Measurements from ENCODE around the gene SARDH. TPM values are rescaled to one million over a fixed set of nuclear protein-coding genes. Genes with fewer than 3 reads are reported as not detected.

Gene SARDH
- total and polyA plus RNA-seq, 12 donors = 0.81 to 9.6 (median 3.0) TPM

- Histone ChIP-seq H3K27me3 (no peaks in the 10 kb centered on the region), H3K36me3 (replicated peaks in 1 of 2) (peaks cover 0 to 74% of the 10 kb centered on the region in 2 donors), H3K4me1 (replicated peaks in 1 of 2) (no peaks in the 10 kb centered on the region), H3K4me3 (no peak overlapping the region), H3K9me3 (replicated peaks in 1 of 3) (no peaks in the 10 kb centered on the region), H3K27ac (no peak overlapping the region)
- WGBS, 4 donors = 92 to 98% (median 96%) methylated on average over 12 to 16 of the region's 16 CpGs
- peak in 1 of 7 donors; percentile 8 for DNase-seq
- TF ChIP-seq CTCF (IDR thresholded peaks at IDR 0.05) = no peak
- no peak for TF ChIP-seq POLR2A (IDR thresholded peaks at IDR 0.05)
- intact Hi-C loops (cut with DNase I) = no loop called here
Measured at GRCh38 chr9:133774799-133775198, 36.6 kb upstream of the SARDH start.

- Histone ChIP-seq H3K27me3 (no peaks in the 10 kb centered on the region), H3K4me1 (replicated peaks in 1 of 2) (no peaks in the 10 kb centered on the region), H3K9me3 (replicated peaks in 1 of 3) (no peaks in the 10 kb centered on the region), H3K27ac (no peak overlapping the region), H3K4me3 (no peak overlapping the region), H3K36me3 (replicated peaks in 1 of 2) (peaks cover 0 to 68% of the 10 kb centered on the region in 2 donors)
- WGBS, 4 donors = 85 to 98% (median 93%) methylated on average over 6 to 9 of the region's 9 CpGs
- TF ChIP-seq CTCF (IDR thresholded peaks at IDR 0.05) (no peak), POLR2A (IDR thresholded peaks at IDR 0.05) (no peak)
- intact Hi-C loops (cut with DNase I) = no loop called here
- peak in 2 of 7 donors; percentile 6 for DNase-seq
Measured at GRCh38 chr9:133773889-133774655, 35.9 kb upstream of the SARDH start.

- no peak overlapping the region for H3K27ac ChIP-seq
- H3K4me3 ChIP-seq = no peak overlapping the region
- DNase-seq = peak in 3 of 7 donors; percentile 4 to 28 (median 9)
- intact Hi-C loops (cut with DNase I) = no loop called here
- no peaks in the 10 kb centered on the region for H3K4me1 ChIP-seq (replicated peaks in 1 of 2)
- H3K9me3 ChIP-seq (replicated peaks in 1 of 3) = no peaks in the 10 kb centered on the region
- H3K36me3 ChIP-seq (replicated peaks in 1 of 2) = peaks cover 0 to 69% of the 10 kb centered on the region in 2 donors
- TF ChIP-seq CTCF (IDR thresholded peaks at IDR 0.05) (no peak), POLR2A (IDR thresholded peaks at IDR 0.05) (no peak)
- 93 to 98% (median 96%) methylated on average over 5 to 7 of the region's 7 CpGs for WGBS, 4 donors
- no peaks in the 10 kb centered on the region for H3K27me3 ChIP-seq
Measured at GRCh38 chr9:133772581-133772980, 34.4 kb upstream of the SARDH start.

GRCh38 chr9:133771486-133772482, 33.6 kb upstream of the SARDH start:
- TF ChIP-seq CTCF (IDR thresholded peaks at IDR 0.05) (no peak), POLR2A (IDR thresholded peaks at IDR 0.05) (no peak)
- H3K36me3 ChIP-seq (replicated peaks in 1 of 2) = peaks cover 0 to 66% of the 10 kb centered on the region in 2 donors

More at GRCh38 chr9:133771486-133772482, 33.6 kb upstream of the SARDH start:
- peak in 6 of 7 donors; percentile 1 to 41 (median 12) for DNase-seq
- Histone ChIP-seq H3K9me3 (replicated peaks in 1 of 3) (no peaks in the 10 kb centered on the region), H3K27me3 (no peaks in the 10 kb centered on the region), H3K4me1 (replicated peaks in 1 of 2) (no peaks in the 10 kb centered on the region), H3K27ac (no peak overlapping the region), H3K4me3 (no peak overlapping the region)
- 88 to 93% (median 91%) methylated on average over 19 to 26 of the region's 26 CpGs for WGBS, 4 donors
- intact Hi-C loops (cut with DNase I) = no loop called here
